Kidney (tissue), 14 donors: ENCODE data around the gene EVC2. TPM values are rescaled to one million over a fixed set of nuclear protein-coding genes. Genes with fewer than 3 reads are reported as not detected.
"Not testable (repeated sequence)": the region's sequence is repeated elsewhere in the genome, so short reads cannot be mapped to it uniquely, and the experiment has no call there.

ENCODE experiments used
- DNase-seq, 5 donors: peaks; one replicate each; pipeline ENCODE4 v3.0.0-alpha.2; 2013 to 2020
- FAIRE-seq: peaks from 2 replicates; lab custom pipeline; 2012; peaks lifted over from hg19 to GRCh38; lab: Jason Lieb, UNC
- H3K27ac ChIP-seq, 2 donors: one replicate each; pipeline ENCODE4 v1.7.0; 2013; ENCODE audit warnings: low read depth in 2 of 2, low read length in 2 of 2, inconsistent platforms in 1 of 2
- H3K27me3 ChIP-seq: one replicate; pipeline ENCODE4 v1.7.1; 2013; ENCODE audit warnings: low read length, inconsistent platforms; ENCODE audit not compliant: control insufficient read depth, insufficient read depth
- H3K36me3 ChIP-seq, 3 donors: one replicate each; pipeline versions ENCODE4 v1.7.0 to v1.7.1; 2013; ENCODE audit warnings: low read length in 3 of 3, control low read depth in 1 of 3, inconsistent platforms in 1 of 3; ENCODE audit not compliant: insufficient read depth in 3 of 3, control insufficient read depth in 2 of 3
- H3K4me1 ChIP-seq, 3 donors: one replicate each; pipeline versions ENCODE4 v1.7.0 to v1.7.1; 2013; ENCODE audit warnings: low read length in 3 of 3, inconsistent platforms in 1 of 3, low read depth in 1 of 3; ENCODE audit not compliant: control insufficient read depth in 2 of 3, insufficient read depth in 2 of 3
- H3K4me3 ChIP-seq, 3 donors: one replicate each; pipeline versions ENCODE4 v1.7.0 to v1.8.1; 2013; ENCODE audit warnings: low read length in 3 of 3, control low read depth in 1 of 3, inconsistent platforms in 1 of 3
- H3K9ac ChIP-seq, 3 donors: one replicate each; pipeline versions ENCODE4 v1.7.0 to v1.7.1; 2013; ENCODE audit warnings: low read length in 3 of 3, control low read depth in 1 of 3, inconsistent platforms in 1 of 3
- H3K9me3 ChIP-seq, 3 donors: one replicate each; pipeline versions ENCODE4 v1.7.0 to v1.7.1; 2013; ENCODE audit warnings: low read length in 3 of 3, control low read depth in 1 of 3, inconsistent platforms in 1 of 3; ENCODE audit not compliant: control insufficient read depth in 2 of 3, insufficient read depth in 1 of 3
- CTCF ChIP-seq: IDR thresholded peaks from 3 replicates; pipeline ENCODE4 v1.5.1; 2012; ENCODE audit warnings: mild to moderate bottlenecking, moderate library complexity, borderline replicate concordance; ENCODE audit not compliant: insufficient read depth; ENCODE audit errors: extremely low read depth
- intact Hi-C: fragments of 100-400 bp; cut with DNase I; formaldehyde crosslinking; loops from one replicate; pipeline ENCODE4 v1.11.1; 2022
- polyA plus RNA-seq: library from polyadenylated mRNA; stranded (reverse); fragments of 350-450 nt; fragmentation: Illumina TruSeq; extraction: RNeasy Lipid Tissue Mini Kit (QIAGEN cat#74804); gene quantifications from one replicate; pipeline ENCODE4 v1.2.3, GENCODE V29; 2014; ENCODE audit warnings: low read depth, low replicate concordance; ENCODE audit not compliant: insufficient read depth
- total RNA-seq: library from RNA; stranded (reverse); fragmentation: NEBNext Ultra II Directional; extraction: Animal tissue kit (Norgen Biotek cat#: 25700); gene quantifications from one replicate; pipeline ENCODE4 v1.2.1, GENCODE V29; 2021
- donor health status: control.
- donor health status: control.
- donor health status: control.
- donor health status: control.
- donor health status: control.
- donor health status: DM: yes; HTN: yes; CAD: no.
- donor health status: Normal renal cell carcinoma (clear cell type).

Gene EVC2
- total and polyA plus RNA-seq, 2 donors from 2014 or later = 1.6 to 8.7 TPM

- no peak for DNase-seq
Measured at GRCh38 chr4:5732158-5732557, 23.8 kb upstream of the EVC2 start.

GRCh38 chr4:5730993-5731990 is 22.9 kb upstream of the EVC2 start:
- Histone ChIP-seq H3K27ac (peak overlapping the region; percentile 5 to 42), H3K27me3 (no peaks in the 10 kb centered on the region), H3K9me3 (no peaks in the 10 kb centered on the region), H3K4me3 (no peak overlapping the region), H3K9ac (no peak overlapping the region), H3K4me1 (peaks cover 0 to 3% (median 0%) of the 10 kb centered on the region in 3 donors), H3K36me3 (peaks cover 2 to 54% (median 28%) of the 10 kb centered on the region in 3 donors)
- no peak for TF ChIP-seq CTCF
- intact Hi-C loops = no loop called here
- no peak for DNase-seq
- no peak for FAIRE-seq

More at GRCh38 chr4:5732158-5732557, 23.8 kb upstream of the EVC2 start:
- Histone ChIP-seq H3K9ac (no peak overlapping the region), H3K4me3 (no peak overlapping the region), H3K27ac (no peak overlapping the region), H3K9me3 (no peaks in the 10 kb centered on the region), H3K4me1 (peaks cover 0 to 3% (median 0%) of the 10 kb centered on the region in 3 donors), H3K36me3 (peaks cover 2 to 54% (median 28%) of the 10 kb centered on the region in 3 donors), H3K27me3 (no peaks in the 10 kb centered on the region)
- intact Hi-C loops = no loop called here
- FAIRE-seq = no peak
- TF ChIP-seq CTCF = no peak

- Histone ChIP-seq H3K4me3 (no peak overlapping the region), H3K27ac (no peak overlapping the region), H3K9ac (no peak overlapping the region), H3K4me1 (peaks cover 0 to 3% (median 0%) of the 10 kb centered on the region in 3 donors), H3K9me3 (no peaks in the 10 kb centered on the region), H3K27me3 (no peaks in the 10 kb centered on the region), H3K36me3 (peaks cover 2 to 54% (median 22%) of the 10 kb centered on the region in 3 donors)
- DNase-seq (no peak), FAIRE-seq (no peak)
- TF ChIP-seq CTCF = no peak
- intact Hi-C loops = no loop called here
Measured at GRCh38 chr4:5730436-5730835, 22.1 kb upstream of the EVC2 start.

GRCh38 chr4:5728412-5728811 is 20.1 kb upstream of the EVC2 start:
- H3K27me3 ChIP-seq, intact Hi-C loops, H3K27ac ChIP-seq, DNase-seq, H3K4me3 ChIP-seq, FAIRE-seq, H3K9ac ChIP-seq, H3K9me3 ChIP-seq: not testable (repeated sequence)
- Histone ChIP-seq H3K36me3 (peaks cover 2 to 36% (median 19%) of the 10 kb centered on the region in 3 donors), H3K4me1 (peaks cover 0 to 15% (median 9%) of the 10 kb centered on the region in 3 donors)
